Gastroesophageal sphincter (tissue), 3 donors: ENCODE data around the gene PDF.

Experiments used
- CTCF ChIP-seq, 4 experiments: fragments of 200-600 bp in 2 of 4; fragments of 450-650 bp in 2 of 4; sonication (generic) in 1 of 4; IDR thresholded peaks; one replicate each; pipeline ENCODE4 v1.5.1; 2017 to 2019; ENCODE audit warnings: antibody characterized with exemption in 4 of 4, mild to moderate bottlenecking in 2 of 4, moderate library complexity in 2 of 4
- EP300 ChIP-seq: sonication (generic); formaldehyde crosslinking; IDR thresholded peaks from one replicate; pipeline ENCODE4 v1.6.1; 2017; ENCODE audit warnings: antibody characterized with exemption, mild to moderate bottlenecking
- POLR2AphosphoS5 ChIP-seq: sonication (generic); formaldehyde crosslinking; IDR thresholded peaks from one replicate; pipeline ENCODE4 v1.6.1; 2017; ENCODE audit warnings: antibody characterized with exemption

DNA sequence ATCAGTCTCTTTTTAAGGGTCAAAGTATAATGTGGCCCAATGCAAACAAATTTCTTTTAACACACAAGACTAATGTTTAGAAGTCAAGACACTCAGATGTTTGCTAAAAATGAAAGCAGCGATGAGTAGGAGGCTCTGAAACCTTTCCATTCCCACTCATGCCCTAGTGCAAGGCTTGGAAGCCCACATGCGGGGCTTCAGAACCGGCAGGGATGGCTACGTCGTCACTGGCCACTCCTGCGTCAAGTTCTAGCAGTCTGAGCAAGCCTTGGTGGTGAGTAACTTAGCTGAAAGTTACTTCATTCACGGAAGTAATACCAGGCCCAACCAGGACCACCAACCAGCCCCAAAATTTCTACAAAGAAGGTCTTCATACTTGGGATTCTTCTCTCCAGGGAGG, 36.0 kb upstream of the PDF start:
- TF ChIP-seq CTCF (IDR thresholded peaks at IDR 0.05) = no peak
- TF ChIP-seq EP300 = no peak
- no peak for TF ChIP-seq POLR2AphosphoS5
